OCI-LY1 (cell line): ENCODE data around the gene SULF2.

ENCODE experiments used
- H2AFZ ChIP-seq: fragments of 200-600 bp; sonication (generic), shearing (Covaris generic); 2 replicates; pipeline ENCODE4 v1.6.0; 2014; ENCODE audit warnings: antibody characterized with exemption, mild to moderate bottlenecking, low read length
- H3F3A ChIP-seq: fragments of 200-600 bp; sonication (generic), shearing (Covaris generic); 2 replicates; pipeline ENCODE4 v1.6.0; 2014; ENCODE audit warnings: mild to moderate bottlenecking, antibody characterized with exemption, low read length, moderate library complexity; ENCODE audit not compliant: insufficient read depth
- H3K27ac ChIP-seq: fragments of 200-600 bp; sonication (generic); 2 replicates; pipeline ENCODE4 v1.5.1; 2014; ENCODE audit warnings: low read length, mixed run types, mild to moderate bottlenecking, low read depth; ENCODE audit not compliant: poor library complexity, severe bottlenecking
- H3K27me3 ChIP-seq: fragments of 200-600 bp; sonication (generic); 2 replicates; pipeline ENCODE4 v1.6.0; 2014; ENCODE audit warnings: antibody characterized with exemption, mild to moderate bottlenecking, low read length, moderate library complexity; ENCODE audit not compliant: insufficient read depth
- H3K36me3 ChIP-seq: fragments of 200-600 bp; sonication (generic); 2 replicates; pipeline ENCODE4 v1.6.1; 2014; ENCODE audit warnings: mild to moderate bottlenecking, antibody characterized with exemption, low read length, moderate library complexity, mixed read lengths; ENCODE audit not compliant: insufficient read depth
- H3K4me1 ChIP-seq: fragments of 200-600 bp; sonication (generic); 2 replicates; pipeline ENCODE4 v1.5.1; 2014; ENCODE audit warnings: mild to moderate bottlenecking, low read length, moderate library complexity; ENCODE audit not compliant: insufficient read depth, severe bottlenecking
- H3K4me2 ChIP-seq: fragments of 200-600 bp; sonication (generic), shearing (Covaris generic); 2 replicates; pipeline ENCODE4 v1.6.1; 2014; ENCODE audit warnings: low read length
- H3K4me3 ChIP-seq: fragments of 200-600 bp; sonication (generic); 2 replicates; pipeline ENCODE4 v1.5.1; 2014; ENCODE audit warnings: low read length, low read depth, mild to moderate bottlenecking, mixed read lengths; ENCODE audit not compliant: poor library complexity, severe bottlenecking
- H3K79me2 ChIP-seq: fragments of 200-600 bp; shearing (Covaris generic); 2 replicates; pipeline ENCODE4 v1.6.1; 2016; ENCODE audit warnings: mixed run types, low read length, mixed read lengths; ENCODE audit not compliant: insufficient read depth
- H3K9ac ChIP-seq: fragments of 200-600 bp; sonication (generic), shearing (Covaris generic); 2 replicates; pipeline ENCODE4 v1.6.1; 2014; ENCODE audit warnings: mild to moderate bottlenecking, low read length, mixed read lengths
- H3K9me2 ChIP-seq: fragments of 200-600 bp; sonication (generic), shearing (Covaris generic); 2 replicates; pipeline ENCODE4 v1.6.1; 2014; ENCODE audit warnings: low read depth, mild to moderate bottlenecking, low read length, mixed read lengths
- H3K9me3 ChIP-seq: fragments of 200-600 bp; shearing (Covaris generic); 2 replicates; pipeline ENCODE4 v1.6.1; 2014; ENCODE audit warnings: low read length, mixed read lengths
- H4K20me1 ChIP-seq: fragments of 200-600 bp; sonication (generic), shearing (Covaris generic); 2 replicates; pipeline ENCODE4 v1.6.0; 2016; ENCODE audit warnings: mild to moderate bottlenecking, low read length; ENCODE audit not compliant: insufficient read depth
- EZH2 ChIP-seq: fragments of 200-600 bp; sonication (generic), shearing (Covaris generic); IDR thresholded peaks from 2 replicates; pipeline ENCODE4 v1.8.0; 2017; ENCODE audit warnings: borderline replicate concordance, mixed run types, mild to moderate bottlenecking, antibody characterized with exemption, low read length, moderate library complexity, mixed read lengths
- TF ChIP-seq, protein P1 (sequence below): fragments of 200-600 bp; sonication (generic), shearing (Covaris generic); IDR thresholded peaks from 2 replicates; pipeline ENCODE4 v1.5.1; 2017; ENCODE audit warnings: mild to moderate bottlenecking, antibody characterized with exemption, low read length, moderate library complexity, mixed read lengths

Gene SULF2

DNA sequence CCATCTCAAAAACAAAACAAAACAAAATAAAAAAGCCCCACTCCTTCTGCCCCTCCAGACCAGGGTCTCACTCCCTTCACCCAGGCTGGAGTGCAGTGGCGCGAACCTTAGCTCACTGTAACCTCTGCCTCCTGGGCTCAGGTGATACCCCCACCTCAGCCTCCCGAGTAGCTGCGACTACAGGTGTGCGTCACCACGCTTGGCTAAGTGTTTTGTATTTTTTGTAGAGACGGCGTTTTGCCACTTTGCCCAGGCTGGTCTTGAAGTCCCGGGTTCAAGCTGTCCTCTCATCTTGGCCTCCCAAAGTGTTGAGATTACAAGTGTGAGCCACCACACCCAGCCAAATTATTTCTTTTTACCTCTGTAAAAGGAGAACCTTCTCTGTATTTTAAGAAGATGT is 173.5 kb downstream of the SULF2 start:
- H3K4me1 ChIP-seq, result peaks cover 49% of the 10 kb centered on the region
- peak overlapping the region; percentile 52 for H3K27ac ChIP-seq
- peaks cover 48% of the 10 kb centered on the region for H3K36me3 ChIP-seq
- no peak overlapping the region for H2AFZ ChIP-seq
- TF ChIP-seq EZH2, result no peak
- TF ChIP-seq, protein P1, sequence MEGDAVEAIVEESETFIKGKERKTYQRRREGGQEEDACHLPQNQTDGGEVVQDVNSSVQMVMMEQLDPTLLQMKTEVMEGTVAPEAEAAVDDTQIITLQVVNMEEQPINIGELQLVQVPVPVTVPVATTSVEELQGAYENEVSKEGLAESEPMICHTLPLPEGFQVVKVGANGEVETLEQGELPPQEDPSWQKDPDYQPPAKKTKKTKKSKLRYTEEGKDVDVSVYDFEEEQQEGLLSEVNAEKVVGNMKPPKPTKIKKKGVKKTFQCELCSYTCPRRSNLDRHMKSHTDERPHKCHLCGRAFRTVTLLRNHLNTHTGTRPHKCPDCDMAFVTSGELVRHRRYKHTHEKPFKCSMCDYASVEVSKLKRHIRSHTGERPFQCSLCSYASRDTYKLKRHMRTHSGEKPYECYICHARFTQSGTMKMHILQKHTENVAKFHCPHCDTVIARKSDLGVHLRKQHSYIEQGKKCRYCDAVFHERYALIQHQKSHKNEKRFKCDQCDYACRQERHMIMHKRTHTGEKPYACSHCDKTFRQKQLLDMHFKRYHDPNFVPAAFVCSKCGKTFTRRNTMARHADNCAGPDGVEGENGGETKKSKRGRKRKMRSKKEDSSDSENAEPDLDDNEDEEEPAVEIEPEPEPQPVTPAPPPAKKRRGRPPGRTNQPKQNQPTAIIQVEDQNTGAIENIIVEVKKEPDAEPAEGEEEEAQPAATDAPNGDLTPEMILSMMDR, result no peak
- peaks cover 4% of the 10 kb centered on the region for H3F3A ChIP-seq
- H3K4me3 ChIP-seq, result no peak overlapping the region
- no peaks in the 10 kb centered on the region for H3K27me3 ChIP-seq
- peaks cover 92% of the 10 kb centered on the region for H3K79me2 ChIP-seq
- H3K4me2 ChIP-seq, result no peak overlapping the region
- no peaks in the 10 kb centered on the region for H3K9me2 ChIP-seq
- no peak overlapping the region for H3K9ac ChIP-seq
- H3K9me3 ChIP-seq, result no peaks in the 10 kb centered on the region
- H4K20me1 ChIP-seq, result no peaks in the 10 kb centered on the region

DNA sequence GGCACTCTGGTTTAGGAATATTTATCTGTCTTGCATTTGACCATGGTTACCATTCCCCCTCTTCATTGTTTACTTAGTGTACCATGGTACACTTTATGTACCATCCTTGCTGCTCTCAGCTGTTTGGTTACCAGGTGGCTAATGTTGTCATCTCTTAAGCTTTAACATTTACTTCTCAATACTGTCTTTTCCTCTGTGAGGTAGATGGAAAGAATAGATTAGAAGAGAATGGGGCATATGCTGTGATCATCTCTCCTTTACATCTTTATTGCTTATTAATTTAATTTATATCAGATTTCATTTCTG is 174.4 kb downstream of the SULF2 start:
- H3K36me3 ChIP-seq, result peaks cover 57% of the 10 kb centered on the region
- peak overlapping the region; percentile 36 for H3K27ac ChIP-seq
- no peaks in the 10 kb centered on the region for H3K9me3 ChIP-seq
- peaks cover 96% of the 10 kb centered on the region for H3K79me2 ChIP-seq
- H3K4me2 ChIP-seq, result no peak overlapping the region; the same call in 1 of the 2 replicates
- H3F3A ChIP-seq, result peaks cover 4% of the 10 kb centered on the region
- no peak overlapping the region for H2AFZ ChIP-seq
- no peaks in the 10 kb centered on the region for H3K9me2 ChIP-seq
- TF ChIP-seq EZH2, result no peak
- TF ChIP-seq, protein P1, result no peak
- H3K27me3 ChIP-seq, result no peaks in the 10 kb centered on the region
- no peaks in the 10 kb centered on the region for H4K20me1 ChIP-seq
- no peak overlapping the region for H3K4me3 ChIP-seq
- peaks cover 58% of the 10 kb centered on the region for H3K4me1 ChIP-seq
- H3K9ac ChIP-seq, result no peak overlapping the region

DNA sequence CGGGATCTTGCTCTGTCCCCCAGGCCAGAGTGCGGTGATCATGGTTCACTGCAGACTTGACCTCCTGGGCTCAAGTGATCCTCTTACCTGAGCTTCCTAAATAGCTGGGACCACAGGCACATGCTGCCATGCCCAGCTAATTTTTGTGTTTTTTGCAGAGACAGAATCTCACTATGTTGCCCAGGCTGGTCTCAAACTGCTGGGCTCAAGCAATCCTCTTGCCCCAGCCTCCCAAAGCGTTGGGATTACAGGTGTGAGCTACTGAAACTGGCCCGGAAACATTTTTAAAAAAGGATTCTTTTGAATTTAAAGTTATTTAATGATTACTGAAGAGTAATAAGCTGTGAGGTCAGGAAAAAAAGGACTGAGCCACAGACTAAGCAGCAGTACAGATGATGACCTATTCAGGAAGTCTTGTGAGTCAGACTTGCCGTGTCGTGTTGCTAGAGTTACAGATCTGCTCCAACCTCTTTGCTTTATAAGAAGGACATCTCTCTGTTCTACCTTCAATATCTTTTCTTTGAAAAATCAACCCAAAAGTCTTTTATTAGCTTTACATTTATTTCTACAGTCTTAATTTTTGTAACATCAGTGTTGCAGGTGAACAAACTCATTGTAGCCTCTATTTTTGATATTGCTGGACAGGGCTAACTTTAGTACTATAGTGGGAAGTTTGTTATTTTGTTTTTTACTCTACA is 174.9 kb downstream of the SULF2 start:
- Histone ChIP-seq H3K79me2 (peaks cover 98% of the 10 kb centered on the region), H3K9ac (no peak overlapping the region), H3F3A (peaks cover 4% of the 10 kb centered on the region), H3K27me3 (no peaks in the 10 kb centered on the region), H3K9me3 (no peaks in the 10 kb centered on the region), H2AFZ (no peak overlapping the region), H3K36me3 (peaks cover 59% of the 10 kb centered on the region), H3K4me2 (no peak overlapping the region; the same call in 1 of the 2 replicates), H4K20me1 (no peaks in the 10 kb centered on the region), H3K27ac (peak overlapping the region; percentile 36), H3K4me3 (no peak overlapping the region), H3K4me1 (peaks cover 61% of the 10 kb centered on the region), H3K9me2 (no peaks in the 10 kb centered on the region)
- TF ChIP-seq, protein P1, result no peak
- no peak for TF ChIP-seq EZH2
